ENCODE measurements around the gene MRGPRF. TPM values are rescaled to one million over a fixed set of nuclear protein-coding genes. Genes with fewer than 3 reads are reported as not detected.

Gene MRGPRF
- total and polyA plus RNA-seq, 2 of the 8 experiments (the other 6 are each of a cell fraction or from before 2014, with no cell fraction given) = 7.5 to 11.0 TPM

- TF ChIP-seq NANOG (IDR thresholded peaks at IDR 0.05; ENCODE audit: insufficient read depth, low read depth, low read length, poor library complexity, severe bottlenecking) (no peak), E2F6 (IDR thresholded peaks at IDR 0.05) (no peak), RNF2 (IDR thresholded peaks at IDR 0.05; ENCODE audit: borderline replicate concordance, low read depth, low read length, missing control alignments, poor library complexity, severe bottlenecking) (no peak), MAFK (IDR thresholded peaks at IDR 0.05; ENCODE audit: low read depth, low read length) (no peak), TAF7 (optimal IDR thresholded peaks at IDR 0.05; ENCODE audit: borderline replicate concordance, low read depth, low read length) (no peak), JUND (IDR thresholded peaks at IDR 0.05; ENCODE audit: low read length) (no peak), YY1 (IDR thresholded peaks at IDR 0.05; ENCODE audit: low read depth, low read length) (no peak), CTBP2 (IDR thresholded peaks at IDR 0.05; ENCODE audit: borderline replicate concordance, insufficient read depth, insufficient read length, low read length) (no peak), KDM1A (IDR thresholded peaks at IDR 0.05; ENCODE audit: borderline replicate concordance, low read length) (no peak)
Observed at GRCh38 chr11:69058511-69059270, 45.6 kb upstream of the MRGPRF start (continued).

All from H1 (cell line).